ENCODE data around the gene CDKN1C.

Gene CDKN1C

GRCh38 chr11:2885678-2886081 lies at the start of gene CDKN1C:
CDKN1C (minus strand) TSS chr11:2885775; CDS start chr11:2885456, 319 bp downstream.
- peak; percentile 24 for DNase-seq

- DNase-seq, result no peak
These were observed 49.1 kb upstream of the CDKN1C start for GRCh38 chr11:2934611-2935239.

- DNase-seq, result no peak
These were observed 48.5 kb upstream of the CDKN1C start for GRCh38 chr11:2934021-2934550.

- DNase-seq, result no peak
These were observed 47.9 kb upstream of the CDKN1C start for GRCh38 chr11:2933375-2934020.

- no peak for DNase-seq
These were observed 47.3 kb upstream of the CDKN1C start for GRCh38 chr11:2932850-2933251.

- DNase-seq, result no peak
These were observed 46.5 kb upstream of the CDKN1C start for GRCh38 chr11:2931771-2932738.

GRCh38 chr11:2931420-2931746 lies 45.8 kb upstream of the CDKN1C start:
- no peak for DNase-seq

GRCh38 chr11:2930704-2931419 lies 45.3 kb upstream of the CDKN1C start:
- no peak for DNase-seq

- no peak for DNase-seq
These were observed 44.6 kb upstream of the CDKN1C start for GRCh38 chr11:2929950-2930703.

GRCh38 chr11:2929531-2929949 lies 44.0 kb upstream of the CDKN1C start:
- no peak for DNase-seq

GRCh38 chr11:2928605-2929530 lies 43.3 kb upstream of the CDKN1C start, which contains the start of gene PHLDA2:
PHLDA2 (minus strand) TSS chr11:2929420; CDS start chr11:2929364, 56 bp downstream.
- no peak for DNase-seq

GRCh38 chr11:2927851-2928604 lies 42.5 kb upstream of the CDKN1C start:
- DNase-seq, result no peak

- no peak for DNase-seq
These were observed 41.7 kb upstream of the CDKN1C start for GRCh38 chr11:2927121-2927800.

GRCh38 chr11:2926611-2927051 lies 41.1 kb upstream of the CDKN1C start:
- no peak for DNase-seq

GRCh38 chr11:2924821-2925675 lies 39.5 kb upstream of the CDKN1C start:
- DNase-seq, result no peak

- DNase-seq, result no peak
These were observed 38.8 kb upstream of the CDKN1C start for GRCh38 chr11:2924381-2924780.

- no peak for DNase-seq
These were observed 38.1 kb upstream of the CDKN1C start for GRCh38 chr11:2923446-2924375.

All from NCI-H1436 treated with DMSO at 0.1 percent for 48 hours (cell line).